Adipocyte (in vitro differentiated cells): ENCODE data around the gene SIDT1.

Experiments
- DNase-seq: peaks from one replicate; pipeline ENCODE4 v3.0.0-alpha.2; 2015; ENCODE audit warnings: low read depth
- H3K27me3 ChIP-seq: replicated peaks from 2 replicates; pipeline ENCODE4 v1.7.0; 2013; ENCODE audit warnings: mild to moderate bottlenecking, low read length, moderate library complexity; ENCODE audit not compliant: control insufficient read depth, insufficient read depth
- H3K36me3 ChIP-seq: 2 replicates; pipeline ENCODE4 v1.7.0; 2013; ENCODE audit warnings: low read length, mild to moderate bottlenecking, moderate library complexity; ENCODE audit not compliant: control insufficient read depth, insufficient read depth, severe bottlenecking
- H3K4me1 ChIP-seq: 2 replicates; pipeline ENCODE4 v1.7.0; 2013; ENCODE audit warnings: mild to moderate bottlenecking, low read length, moderate library complexity; ENCODE audit not compliant: control insufficient read depth, insufficient read depth
- H3K4me3 ChIP-seq: 2 replicates; pipeline ENCODE4 v1.7.0; 2013; ENCODE audit warnings: mild to moderate bottlenecking, low read length, moderate library complexity
- H3K9ac ChIP-seq: 2 replicates; pipeline ENCODE4 v1.7.0; 2013; ENCODE audit warnings: mild to moderate bottlenecking, low read length, moderate library complexity
- H3K9me3 ChIP-seq: 2 replicates; pipeline ENCODE4 v1.7.0; 2013; ENCODE audit warnings: mild to moderate bottlenecking, low read length, moderate library complexity; ENCODE audit not compliant: control insufficient read depth

The SIDT1 gene

GRCh38 chr3:113531826-113532697 is at the start of gene SIDT1:
Gene SIDT1 (plus strand): TSS chr3:113532555. CDS start chr3:113533022, 467 bp downstream.
- peaks cover 16% of the 10 kb centered on the region for H3K4me1 ChIP-seq
- peaks cover 69% of the 10 kb centered on the region for H3K27me3 ChIP-seq
- H3K9me3 ChIP-seq = no peaks in the 10 kb centered on the region
- DNase-seq = peak; percentile 37
- no peaks in the 10 kb centered on the region for H3K36me3 ChIP-seq
- peak within 1 kb of the TSS; percentile 76 for H3K4me3 ChIP-seq
- H3K9ac ChIP-seq = no peak within 1 kb of the TSS

- H3K36me3 ChIP-seq = peaks cover 19% of the 10 kb centered on the region
- H3K27me3 ChIP-seq = no peaks in the 10 kb centered on the region
- H3K4me3 ChIP-seq = no peak overlapping the region
- no peaks in the 10 kb centered on the region for H3K4me1 ChIP-seq
- no peak overlapping the region for H3K9ac ChIP-seq
- no peaks in the 10 kb centered on the region for H3K9me3 ChIP-seq
- no peak for DNase-seq
Measured at GRCh38 chr3:113485161-113485609, 47.2 kb upstream of the SIDT1 start.

DNA sequence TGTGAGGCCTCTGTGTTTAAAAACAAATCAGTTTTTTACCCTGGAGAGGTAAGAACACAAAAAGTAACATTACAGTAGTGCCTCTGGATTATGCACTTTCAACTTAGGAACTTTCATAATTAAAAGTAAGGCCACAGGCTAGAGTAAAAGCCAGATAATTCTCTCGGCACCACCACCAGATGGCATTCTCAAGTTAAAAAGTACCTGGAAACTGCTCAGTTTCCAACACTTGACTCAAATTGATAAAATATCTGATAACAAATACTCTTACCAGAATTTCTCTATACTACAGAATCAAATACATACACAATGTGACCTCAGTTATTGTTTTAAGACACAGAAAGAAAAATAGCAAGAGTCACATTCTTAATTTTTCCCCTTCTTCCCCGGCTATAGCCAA is 37.3 kb upstream of the SIDT1 start:
- no peaks in the 10 kb centered on the region for H3K9me3 ChIP-seq
- no peak overlapping the region for H3K4me3 ChIP-seq
- DNase-seq = peak; percentile 58
- H3K4me1 ChIP-seq = peaks cover 16% of the 10 kb centered on the region
- peaks cover 11% of the 10 kb centered on the region for H3K36me3 ChIP-seq
- H3K9ac ChIP-seq = peak overlapping the region; percentile 29
- no peaks in the 10 kb centered on the region for H3K27me3 ChIP-seq

DNA sequence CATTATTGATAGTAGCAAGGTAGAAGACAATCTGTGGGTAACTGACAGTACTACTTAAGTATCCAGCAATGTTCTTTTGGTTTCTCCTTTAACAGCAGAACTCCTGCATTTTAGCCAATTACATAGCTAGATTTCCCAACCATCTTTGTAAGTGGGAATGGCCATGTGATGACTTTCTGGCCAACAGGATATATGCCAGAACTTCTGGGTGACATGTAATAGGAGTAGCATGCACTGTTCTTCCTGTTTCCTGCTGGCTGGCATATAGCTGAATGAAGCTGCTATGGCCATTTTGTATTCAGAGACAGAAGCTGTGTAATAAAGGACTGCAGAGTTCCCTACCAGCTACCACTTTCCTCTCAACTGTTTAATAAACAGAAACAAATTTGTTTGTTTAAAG is 35.4 kb upstream of the SIDT1 start:
- Histone ChIP-seq H3K27me3 (no peaks in the 10 kb centered on the region), H3K9ac (no peak overlapping the region), H3K9me3 (no peaks in the 10 kb centered on the region), H3K4me3 (no peak overlapping the region), H3K4me1 (peaks cover 16% of the 10 kb centered on the region), H3K36me3 (peaks cover 16% of the 10 kb centered on the region)
- peak; percentile 37 for DNase-seq

GRCh38 chr3:113498221-113499005 is 33.9 kb upstream of the SIDT1 start:
- peaks cover 16% of the 10 kb centered on the region for H3K4me1 ChIP-seq
- peaks cover 6% of the 10 kb centered on the region for H3K36me3 ChIP-seq
- no peak overlapping the region for H3K9ac ChIP-seq
- H3K4me3 ChIP-seq = no peak overlapping the region
- no peaks in the 10 kb centered on the region for H3K9me3 ChIP-seq
- no peaks in the 10 kb centered on the region for H3K27me3 ChIP-seq
- peak; percentile 74 for DNase-seq

DNA sequence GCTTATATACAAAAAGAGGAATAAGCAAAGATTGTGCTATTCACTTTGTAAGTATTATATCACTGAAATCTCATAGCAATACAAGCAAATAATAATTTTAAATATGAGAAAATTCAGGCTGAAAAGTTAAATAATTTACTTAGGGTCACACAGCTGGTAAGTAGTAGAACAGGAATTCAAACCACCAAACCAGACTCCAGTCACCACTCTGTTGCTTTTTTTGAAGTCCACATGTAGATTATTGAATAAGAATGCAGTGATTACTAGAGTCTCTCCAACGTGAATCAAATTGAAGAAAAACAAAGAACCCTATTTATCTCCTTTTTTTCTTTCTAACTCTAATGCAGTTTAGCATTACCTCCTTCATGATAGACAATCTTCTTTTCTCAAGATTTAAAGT is 33.3 kb upstream of the SIDT1 start:
- DNase-seq = no peak
- Histone ChIP-seq H3K36me3 (peaks cover 6% of the 10 kb centered on the region), H3K4me1 (peaks cover 16% of the 10 kb centered on the region), H3K4me3 (no peak overlapping the region), H3K9me3 (no peaks in the 10 kb centered on the region), H3K27me3 (no peaks in the 10 kb centered on the region), H3K9ac (no peak overlapping the region)

- Histone ChIP-seq H3K9me3 (no peaks in the 10 kb centered on the region), H3K9ac (no peak overlapping the region), H3K4me3 (no peak overlapping the region), H3K36me3 (peaks cover 15% of the 10 kb centered on the region), H3K4me1 (peaks cover 15% of the 10 kb centered on the region), H3K27me3 (no peaks in the 10 kb centered on the region)
- DNase-seq = no peak
Measured at GRCh38 chr3:113501597-113501996, 30.8 kb upstream of the SIDT1 start.

GRCh38 chr3:113505867-113506266 is 26.5 kb upstream of the SIDT1 start:
- Histone ChIP-seq H3K9ac (no peak overlapping the region), H3K36me3 (peaks cover 15% of the 10 kb centered on the region), H3K4me1 (no peaks in the 10 kb centered on the region), H3K27me3 (no peaks in the 10 kb centered on the region), H3K9me3 (no peaks in the 10 kb centered on the region), H3K4me3 (no peak overlapping the region)
- DNase-seq = no peak

- H3K4me1 ChIP-seq = no peaks in the 10 kb centered on the region
- H3K27me3 ChIP-seq = no peaks in the 10 kb centered on the region
- no peaks in the 10 kb centered on the region for H3K9me3 ChIP-seq
- no peak overlapping the region for H3K9ac ChIP-seq
- DNase-seq = no peak
- H3K36me3 ChIP-seq = peaks cover 9% of the 10 kb centered on the region
- no peak overlapping the region for H3K4me3 ChIP-seq
Measured at GRCh38 chr3:113507501-113508067, 24.8 kb upstream of the SIDT1 start.

DNA sequence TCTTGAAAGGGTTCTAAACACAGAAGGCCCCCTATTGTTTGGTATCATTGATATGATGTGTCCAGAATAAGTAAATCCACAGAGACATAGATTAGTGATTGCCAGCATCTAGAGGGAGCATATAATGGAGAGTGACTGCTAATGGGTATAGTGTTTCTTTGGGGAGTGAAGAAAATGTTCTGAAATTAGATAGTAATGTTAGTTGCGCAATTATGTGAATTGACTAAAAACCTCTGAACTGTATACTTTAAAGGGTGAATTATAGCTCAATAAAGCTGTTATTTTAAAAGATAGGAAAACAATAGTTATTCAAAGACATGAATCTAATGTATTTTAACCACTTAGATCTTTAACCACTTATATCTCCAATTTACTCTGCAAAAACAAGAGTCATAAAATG is 23.4 kb upstream of the SIDT1 start:
- H3K4me3 ChIP-seq = no peak overlapping the region
- no peak for DNase-seq
- H3K4me1 ChIP-seq = peaks cover 7% of the 10 kb centered on the region
- no peaks in the 10 kb centered on the region for H3K27me3 ChIP-seq
- peaks cover 9% of the 10 kb centered on the region for H3K36me3 ChIP-seq
- no peak overlapping the region for H3K9ac ChIP-seq
- no peaks in the 10 kb centered on the region for H3K9me3 ChIP-seq

DNA sequence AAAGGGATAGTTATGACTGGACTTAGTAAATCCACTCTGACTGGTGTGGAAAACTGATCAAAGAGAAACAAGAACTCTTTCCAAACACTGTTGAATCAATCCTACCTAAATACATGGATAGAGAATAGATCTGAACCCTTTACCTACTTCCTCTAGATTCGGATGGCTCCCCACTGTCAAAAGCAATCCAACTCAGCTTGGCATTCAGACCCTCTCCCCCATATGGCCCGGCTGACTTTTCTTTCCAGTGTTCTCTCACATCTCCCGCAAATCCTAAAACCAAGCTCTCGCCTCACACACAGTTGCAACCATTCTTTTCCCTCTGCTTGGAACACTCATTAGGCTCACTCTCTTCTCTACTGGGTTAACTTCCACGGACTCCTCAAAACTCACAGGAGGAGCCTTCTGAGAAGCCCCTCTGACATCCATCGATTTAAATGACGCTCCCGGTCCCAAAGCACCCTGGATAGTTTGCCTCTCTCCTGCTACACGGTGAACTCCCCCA is 18.0 kb upstream of the SIDT1 start:
- Histone ChIP-seq H3K4me1 (peaks cover 11% of the 10 kb centered on the region), H3K9ac (peak overlapping the region; percentile 89)
- DNase-seq = no peak

More for the DNA sequence above, 18.0 kb upstream of the SIDT1 start:
- no peaks in the 10 kb centered on the region for H3K27me3 ChIP-seq
- no peaks in the 10 kb centered on the region for H3K36me3 ChIP-seq
- H3K9me3 ChIP-seq = peaks cover 15% of the 10 kb centered on the region
- peak overlapping the region; percentile 91 for H3K4me3 ChIP-seq
